Measurements from ENCODE around the gene PPP1R12A.
"Not testable (repeated sequence)": the region's sequence is repeated elsewhere in the genome, so short reads cannot be mapped to it uniquely, and the experiment has no call there.

PPP1R12A gene

GRCh38 chr12:79826267-79827128 lies 108.4 kb downstream of the PPP1R12A start:
- no peak for TF ChIP-seq CTCF (IDR thresholded peaks at IDR 0.05)

GRCh38 chr12:79822475-79822874 lies 112.4 kb downstream of the PPP1R12A start:
- H3K9me3 ChIP-seq = no peaks in the 10 kb centered on the region
- H3K4me1 ChIP-seq = peaks cover 0 to 44% (median 10%) of the 10 kb centered on the region in 4 donors
- TF ChIP-seq CTCF (IDR thresholded peaks at IDR 0.05) = no peak
- DNase-seq = no peak
- no peak overlapping the region for H3K4me3 ChIP-seq
- intact Hi-C loops (cut with DNase I; ENCODE audit: low total_unique reads) = no loop called here
- no peak overlapping the region for H3K27ac ChIP-seq
- peaks cover 8 to 16% (median 12%) of the 10 kb centered on the region in 3 donors for H3K36me3 ChIP-seq
- no peaks in the 10 kb centered on the region for H3K27me3 ChIP-seq

More at GRCh38 chr12:79826267-79827128, 108.4 kb downstream of the PPP1R12A start:
- Histone ChIP-seq H3K27ac (no peak overlapping the region), H3K4me1 (peaks cover 0 to 56% (median 8%) of the 10 kb centered on the region in 4 donors), H3K4me3 (no peak overlapping the region), H3K27me3 (no peaks in the 10 kb centered on the region), H3K9me3 (no peaks in the 10 kb centered on the region), H3K36me3 (peaks cover 0 to 5% (median 0%) of the 10 kb centered on the region in 3 donors)
- intact Hi-C loops (cut with DNase I; ENCODE audit: low total_unique reads) = no loop called here
- no peak for DNase-seq

- peak overlapping the region; percentile 18 to 41 for H3K27ac ChIP-seq
- no peak for DNase-seq
- no peaks in the 10 kb centered on the region for H3K9me3 ChIP-seq
- H3K27me3 ChIP-seq = no peaks in the 10 kb centered on the region
- peaks cover 0 to 30% (median 8%) of the 10 kb centered on the region in 4 donors for H3K4me1 ChIP-seq
- intact Hi-C loops (cut with DNase I; ENCODE audit: low total_unique reads) = no loop called here
- no peak for TF ChIP-seq CTCF (IDR thresholded peaks at IDR 0.05)
- H3K4me3 ChIP-seq = no peak overlapping the region
- peaks cover 12 to 16% (median 15%) of the 10 kb centered on the region in 3 donors for H3K36me3 ChIP-seq
Measured at GRCh38 chr12:79818856-79819255, 116.0 kb downstream of the PPP1R12A start.

- peaks cover 46 to 49% (median 47%) of the 10 kb centered on the region in 3 donors for H3K36me3 ChIP-seq
- peak overlapping the region in 1 of 2 donors; percentile 12 for H3K27ac ChIP-seq
- peaks cover 0 to 18% (median 7%) of the 10 kb centered on the region in 4 donors for H3K4me1 ChIP-seq
- H3K9me3 ChIP-seq; H3K4me3 ChIP-seq; DNase-seq; intact Hi-C loops (cut with DNase I; ENCODE audit: low total_unique reads); H3K27me3 ChIP-seq: not testable (repeated sequence)
Measured at GRCh38 chr12:79784366-79785065, 150.4 kb downstream of the PPP1R12A start.

- Histone ChIP-seq H3K36me3 (peaks cover 37 to 49% (median 37%) of the 10 kb centered on the region in 3 donors), H3K4me1 (peaks cover 0 to 24% (median 7%) of the 10 kb centered on the region in 4 donors), H3K27me3 (no peaks in the 10 kb centered on the region), H3K27ac (peak overlapping the region; percentile 31 to 44), H3K9me3 (no peaks in the 10 kb centered on the region), H3K4me3 (no peak overlapping the region)
- intact Hi-C loops (cut with DNase I; ENCODE audit: low total_unique reads) = no loop called here
- DNase-seq = no peak
- TF ChIP-seq CTCF (IDR thresholded peaks at IDR 0.05) = no peak
Measured at GRCh38 chr12:79782172-79782900, 152.6 kb downstream of the PPP1R12A start.

Measured in tibial artery (tissue), 4 donors.